GM18519 (cell line): ENCODE measurements around the gene NKX3-2.

Experiments used
- ATAC-seq: cut with Tn5 transposase; IDR thresholded peaks from one replicate; pipeline ENCODE4 v1.9.1; 2021; ENCODE audit warnings: mild to moderate bottlenecking, moderate library complexity; ENCODE audit not compliant: unreplicated experiment, low FRiP score

NKX3-2 gene

GRCh38 chr4:13546142-13546940 lies 2.0 kb upstream of the NKX3-2 start:
- ATAC-seq: no peak

- no peak for ATAC-seq
Measured at GRCh38 chr4:13545394-13545808, 1.1 kb upstream of the NKX3-2 start.

- ATAC-seq: peak; percentile 38
Measured at GRCh38 chr4:13544606-13545393, 492 bp upstream of the NKX3-2 start.

GRCh38 chr4:13543032-13543838 lies 1.1 kb downstream of the NKX3-2 start:
- ATAC-seq: no peak

DNA sequence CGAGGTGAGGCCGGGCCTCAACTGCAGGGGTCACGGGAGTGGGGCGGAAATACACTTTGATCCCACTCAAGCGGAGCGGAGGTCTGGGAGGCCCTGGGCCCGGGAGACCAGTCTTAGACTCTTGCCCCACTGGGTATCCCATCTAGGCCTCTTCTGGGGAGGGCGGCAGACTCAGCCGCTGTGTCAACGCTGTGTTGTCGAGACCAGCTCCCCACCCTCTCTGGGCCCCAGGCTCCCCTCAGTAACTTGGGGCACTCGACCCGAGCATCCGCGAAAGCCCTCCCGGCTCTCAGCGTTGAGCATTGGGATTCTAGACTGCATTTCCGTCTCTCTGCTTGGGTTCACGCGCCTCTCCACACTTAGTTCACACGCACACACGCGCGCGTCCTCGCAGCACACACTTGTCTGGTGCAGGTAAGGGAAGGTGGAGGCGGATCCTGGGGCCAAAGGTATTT lies 1.7 kb downstream of the NKX3-2 start:
- ATAC-seq: no peak

GRCh38 chr4:13541720-13542576 lies 2.4 kb downstream of the NKX3-2 start:
- no peak for ATAC-seq

GRCh38 chr4:13541176-13541604 lies 3.1 kb downstream of the NKX3-2 start:
- ATAC-seq: no peak

GRCh38 chr4:13540446-13541175 lies 3.7 kb downstream of the NKX3-2 start:
- no peak for ATAC-seq

GRCh38 chr4:13539619-13540445 lies 4.5 kb downstream of the NKX3-2 start:
- ATAC-seq: no peak

- no peak for ATAC-seq
Measured at GRCh38 chr4:13539047-13539618, 5.2 kb downstream of the NKX3-2 start.

DNA sequence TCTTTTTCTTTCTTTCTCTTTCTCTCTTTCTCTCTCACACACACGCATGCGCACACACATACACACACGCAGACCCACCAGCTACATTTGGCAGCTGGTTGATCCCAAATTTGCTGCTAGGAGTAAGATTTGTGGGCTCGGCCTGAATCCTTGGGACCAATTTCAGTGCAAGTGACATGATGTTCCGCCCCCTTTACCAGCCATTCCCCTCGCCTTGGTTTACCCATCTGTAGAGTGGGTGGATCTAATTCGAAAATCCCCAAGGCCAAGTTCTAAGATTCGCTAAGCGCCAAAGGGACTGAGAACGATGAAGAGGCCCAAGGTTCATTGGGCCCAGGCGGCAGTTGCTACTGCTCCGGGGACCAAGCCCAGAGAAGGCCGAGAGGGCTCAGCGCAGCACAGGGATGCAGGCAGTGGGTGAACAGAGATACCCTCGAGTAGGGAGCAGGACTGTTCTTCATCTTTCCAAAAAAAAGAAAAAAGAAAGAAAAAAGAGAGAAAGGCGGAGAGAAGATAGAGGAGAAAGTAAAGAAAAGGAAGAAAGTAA lies 5.8 kb downstream of the NKX3-2 start:
- no peak for ATAC-seq

GRCh38 chr4:13537832-13538177 lies 6.5 kb downstream of the NKX3-2 start:
- ATAC-seq: no peak

GRCh38 chr4:13537011-13537831 lies 7.1 kb downstream of the NKX3-2 start:
- ATAC-seq: no peak

DNA sequence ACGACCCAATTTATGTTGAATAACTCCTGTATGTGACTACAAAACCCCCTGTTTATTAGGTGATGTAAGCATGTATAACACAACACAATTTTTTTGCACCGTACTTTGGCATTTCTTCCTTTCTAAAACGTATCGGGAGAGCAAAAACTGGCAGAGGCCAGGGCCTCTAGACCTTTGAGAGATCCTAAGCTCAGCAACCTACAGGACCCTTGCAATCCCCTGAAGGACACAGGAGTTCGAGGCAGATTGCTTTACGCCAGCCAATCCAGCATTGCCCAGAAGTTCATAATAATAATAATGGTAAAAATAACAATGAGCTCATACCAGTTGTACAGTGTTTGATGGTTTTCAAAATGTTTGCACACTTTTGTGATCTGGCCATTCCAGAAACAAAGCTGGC lies 7.7 kb downstream of the NKX3-2 start:
- no peak for ATAC-seq

GRCh38 chr4:13535708-13536361 lies 8.5 kb downstream of the NKX3-2 start:
- no peak for ATAC-seq

GRCh38 chr4:13535118-13535517 lies 9.2 kb downstream of the NKX3-2 start:
- no peak for ATAC-seq
